ENCODE results near the gene HMCN2. TPM values are rescaled to one million over a fixed set of nuclear protein-coding genes. Genes with fewer than 3 reads are reported as not detected.

Gene HMCN2
- total RNA-seq, 1 donor from 2014 or later, result 0.15 TPM

DNA sequence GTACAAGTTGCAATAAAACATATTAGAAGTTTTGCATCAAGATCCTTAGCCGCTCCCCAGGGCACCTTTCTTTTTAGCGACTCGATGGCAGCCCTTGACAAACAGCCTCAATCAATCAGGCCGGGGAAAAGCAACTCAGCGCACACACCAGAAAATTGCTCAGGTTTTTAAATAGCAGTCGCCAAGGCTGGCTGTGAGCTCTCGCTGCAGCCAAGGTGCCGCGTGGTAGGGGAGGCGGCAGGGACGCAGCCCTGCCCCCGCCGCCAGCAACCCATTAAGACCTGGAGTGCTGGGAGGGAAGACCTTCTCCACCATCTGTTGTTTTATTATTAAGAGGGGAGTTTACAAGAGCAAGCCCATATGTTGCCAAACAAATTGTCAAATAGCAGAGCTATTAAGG, 201.8 kb downstream of the HMCN2 start:
- Histone ChIP-seq H3K36me3 (no peaks in the 10 kb centered on the region), H4K20me1 (ENCODE audit: low read depth) (no peaks in the 10 kb centered on the region), H3F3A (ENCODE audit: low read depth) (peaks cover 33% of the 10 kb centered on the region), H3K27me3 (no peaks in the 10 kb centered on the region), H3K4me3 (no peak overlapping the region), H3K27ac (no peak overlapping the region), H2AFZ (replicated peaks) (no peak overlapping the region), H3K9ac (no peak overlapping the region), H3K4me2 (peak overlapping the region; percentile 47), H3K9me3 (ENCODE audit: low read depth) (no peaks in the 10 kb centered on the region), H3K79me2 (ENCODE audit: low read depth) (no peaks in the 10 kb centered on the region), H3K4me1 (peaks cover 48% of the 10 kb centered on the region)
- Mint-ChIP-seq H3K27ac (no peak overlapping the region), H3K27me3 (ENCODE audit: insufficient read depth, low read depth) (peaks cover 15% of the 10 kb centered on the region), H3K36me3 (no peaks in the 10 kb centered on the region), H3K9me3 (no peaks in the 10 kb centered on the region), H3K4me3 (peak overlapping the region; percentile 55), H3K4me1 (peaks cover 46% of the 10 kb centered on the region)
- TF ChIP-seq EZH2phosphoT487 (IDR thresholded peaks at IDR 0.05) (no peak), EZH2 (IDR thresholded peaks at IDR 0.05) (no peak)
- TF ChIP-seq, protein P1, sequence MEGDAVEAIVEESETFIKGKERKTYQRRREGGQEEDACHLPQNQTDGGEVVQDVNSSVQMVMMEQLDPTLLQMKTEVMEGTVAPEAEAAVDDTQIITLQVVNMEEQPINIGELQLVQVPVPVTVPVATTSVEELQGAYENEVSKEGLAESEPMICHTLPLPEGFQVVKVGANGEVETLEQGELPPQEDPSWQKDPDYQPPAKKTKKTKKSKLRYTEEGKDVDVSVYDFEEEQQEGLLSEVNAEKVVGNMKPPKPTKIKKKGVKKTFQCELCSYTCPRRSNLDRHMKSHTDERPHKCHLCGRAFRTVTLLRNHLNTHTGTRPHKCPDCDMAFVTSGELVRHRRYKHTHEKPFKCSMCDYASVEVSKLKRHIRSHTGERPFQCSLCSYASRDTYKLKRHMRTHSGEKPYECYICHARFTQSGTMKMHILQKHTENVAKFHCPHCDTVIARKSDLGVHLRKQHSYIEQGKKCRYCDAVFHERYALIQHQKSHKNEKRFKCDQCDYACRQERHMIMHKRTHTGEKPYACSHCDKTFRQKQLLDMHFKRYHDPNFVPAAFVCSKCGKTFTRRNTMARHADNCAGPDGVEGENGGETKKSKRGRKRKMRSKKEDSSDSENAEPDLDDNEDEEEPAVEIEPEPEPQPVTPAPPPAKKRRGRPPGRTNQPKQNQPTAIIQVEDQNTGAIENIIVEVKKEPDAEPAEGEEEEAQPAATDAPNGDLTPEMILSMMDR (IDR thresholded peaks at IDR 0.05), result no peak
- DNase-seq (ENCODE audit: low spot score), result peak; percentile 35

DNA sequence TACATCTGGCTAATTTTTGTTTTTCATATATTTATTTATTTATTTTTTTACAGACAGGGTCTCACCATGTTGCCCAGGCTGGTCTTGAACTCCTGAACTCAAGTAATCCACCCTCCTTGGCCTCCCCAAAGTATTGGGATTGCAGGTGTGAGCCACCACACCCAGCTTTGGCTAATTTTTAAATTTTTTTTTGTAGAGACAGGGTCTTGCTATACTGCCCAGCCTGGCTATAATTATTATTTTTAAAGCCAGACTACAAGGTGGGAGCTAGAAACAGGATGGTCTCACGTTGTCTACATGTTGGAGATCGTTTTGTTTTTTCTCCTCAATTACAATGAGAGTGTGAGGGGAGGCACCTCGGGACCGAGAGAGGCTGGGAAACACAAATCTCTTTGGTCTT, 203.0 kb downstream of the HMCN2 start:
- no peaks in the 10 kb centered on the region for H3K79me2 ChIP-seq (ENCODE audit: low read depth)
- no peaks in the 10 kb centered on the region for H4K20me1 ChIP-seq (ENCODE audit: low read depth)
- H3K4me1 ChIP-seq, result peaks cover 60% of the 10 kb centered on the region
- H3K4me3 ChIP-seq, result no peak overlapping the region
- no peaks in the 10 kb centered on the region for H3K36me3 ChIP-seq
- no peaks in the 10 kb centered on the region for H3K9me3 ChIP-seq (ENCODE audit: low read depth)
- H3K27ac Mint-ChIP-seq, result no peak overlapping the region
- H2AFZ ChIP-seq (replicated peaks), result no peak overlapping the region
- no peak for DNase-seq (ENCODE audit: low spot score)
- H3K9ac ChIP-seq, result no peak overlapping the region
- H3K4me1 Mint-ChIP-seq, result peaks cover 58% of the 10 kb centered on the region
- no peak overlapping the region for H3K4me3 Mint-ChIP-seq
- H3K27me3 ChIP-seq, result no peaks in the 10 kb centered on the region
- H3K27me3 Mint-ChIP-seq (ENCODE audit: insufficient read depth, low read depth), result peaks cover 15% of the 10 kb centered on the region
- no peaks in the 10 kb centered on the region for H3K9me3 Mint-ChIP-seq
- TF ChIP-seq EZH2phosphoT487 (IDR thresholded peaks at IDR 0.05) (no peak), EZH2 (IDR thresholded peaks at IDR 0.05) (no peak)
- TF ChIP-seq, protein P1 (IDR thresholded peaks at IDR 0.05), result no peak
- no peaks in the 10 kb centered on the region for H3K36me3 Mint-ChIP-seq
- H3K4me2 ChIP-seq, result no peak overlapping the region
- peaks cover 45% of the 10 kb centered on the region for H3F3A ChIP-seq (ENCODE audit: low read depth)
- no peak overlapping the region for H3K27ac ChIP-seq

DNA sequence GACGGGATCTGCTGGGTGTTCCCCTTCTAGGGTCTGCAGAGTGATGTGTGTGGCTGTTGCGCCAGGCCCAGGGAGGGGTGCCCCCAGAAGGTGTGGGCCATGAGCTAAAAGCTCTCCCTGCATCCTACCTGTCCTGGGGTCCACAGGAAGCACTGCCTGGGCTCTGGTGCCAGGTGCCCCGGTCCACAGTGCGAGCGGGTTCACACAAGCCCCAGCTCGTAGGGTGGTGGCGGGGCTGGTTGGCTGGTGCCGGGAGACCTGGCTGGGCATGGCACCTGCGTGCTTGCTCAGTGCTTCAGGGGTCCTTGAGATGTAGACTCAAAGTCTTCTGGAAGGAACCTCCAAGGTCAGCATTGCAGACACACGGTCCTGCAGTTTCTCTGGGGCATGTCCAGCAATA, 204.7 kb downstream of the HMCN2 start:
- H3K4me1 ChIP-seq, result peaks cover 70% of the 10 kb centered on the region
- no peak overlapping the region for H3K27ac Mint-ChIP-seq
- no peak for TF ChIP-seq EZH2phosphoT487 (IDR thresholded peaks at IDR 0.05)
- TF ChIP-seq, protein P1 (IDR thresholded peaks at IDR 0.05), result no peak
- TF ChIP-seq EZH2 (IDR thresholded peaks at IDR 0.05), result no peak
- no peaks in the 10 kb centered on the region for H3K27me3 ChIP-seq
- no peaks in the 10 kb centered on the region for H3K36me3 Mint-ChIP-seq
- H3F3A ChIP-seq (ENCODE audit: low read depth), result peaks cover 48% of the 10 kb centered on the region
- H3K36me3 ChIP-seq, result no peaks in the 10 kb centered on the region
- no peak overlapping the region for H3K27ac ChIP-seq
- no peaks in the 10 kb centered on the region for H3K9me3 ChIP-seq (ENCODE audit: low read depth)
- H2AFZ ChIP-seq (replicated peaks), result no peak overlapping the region
- no peaks in the 10 kb centered on the region for H4K20me1 ChIP-seq (ENCODE audit: low read depth)
- H3K4me2 ChIP-seq, result no peak overlapping the region
- no peaks in the 10 kb centered on the region for H3K9me3 Mint-ChIP-seq
- H3K4me3 ChIP-seq, result no peak overlapping the region
- H3K4me1 Mint-ChIP-seq, result peaks cover 70% of the 10 kb centered on the region
- DNase-seq (ENCODE audit: low spot score), result no peak
- peaks cover 17% of the 10 kb centered on the region for H3K27me3 Mint-ChIP-seq (ENCODE audit: insufficient read depth, low read depth)
- no peak overlapping the region for H3K9ac ChIP-seq
- H3K79me2 ChIP-seq (ENCODE audit: low read depth), result no peaks in the 10 kb centered on the region
- H3K4me3 Mint-ChIP-seq, result no peak overlapping the region

All from neural progenitor cell (in vitro differentiated cells).